Measurements from ENCODE around the gene SYPL1.

The SYPL1 gene

DNA sequence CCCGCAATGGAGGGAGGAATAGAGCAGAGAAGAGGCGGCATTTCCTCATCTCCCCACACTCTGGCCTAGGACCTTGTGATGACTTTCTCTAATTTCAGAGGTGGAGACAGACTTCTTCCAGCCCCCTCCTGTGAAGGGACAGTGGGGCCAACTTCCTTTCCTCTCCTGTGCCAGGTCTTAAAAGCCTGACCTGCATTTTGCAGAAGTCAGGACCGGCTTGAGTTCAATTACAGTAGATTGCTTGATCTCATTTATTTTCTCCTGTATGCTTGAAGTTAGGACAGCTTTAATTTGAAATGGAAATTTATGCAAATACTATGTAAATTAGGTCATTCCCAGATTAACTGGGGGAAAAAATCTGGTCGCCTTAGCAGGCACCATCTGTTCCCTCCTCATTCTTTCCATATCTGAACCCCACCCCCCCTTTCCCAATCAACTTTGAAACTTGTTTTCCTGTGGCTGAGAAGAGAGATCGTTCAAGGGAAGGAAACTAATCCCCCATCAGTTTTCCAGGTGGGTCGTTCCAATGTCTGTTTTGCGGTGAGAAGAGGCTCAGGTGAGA lies 57.1 kb downstream of the SYPL1 start:
- TF ChIP-seq CTCF (IDR thresholded peaks at IDR 0.05; ENCODE audit: low read depth, low read length) = no peak
- DNase-seq (ENCODE audit: extremely low read depth, low read depth) = no peak

GRCh38 chr7:106054156-106054910 lies 57.8 kb downstream of the SYPL1 start:
- no peak for DNase-seq (ENCODE audit: extremely low read depth, low read depth)
- no peak for TF ChIP-seq CTCF (IDR thresholded peaks at IDR 0.05; ENCODE audit: low read depth, low read length)

DNA sequence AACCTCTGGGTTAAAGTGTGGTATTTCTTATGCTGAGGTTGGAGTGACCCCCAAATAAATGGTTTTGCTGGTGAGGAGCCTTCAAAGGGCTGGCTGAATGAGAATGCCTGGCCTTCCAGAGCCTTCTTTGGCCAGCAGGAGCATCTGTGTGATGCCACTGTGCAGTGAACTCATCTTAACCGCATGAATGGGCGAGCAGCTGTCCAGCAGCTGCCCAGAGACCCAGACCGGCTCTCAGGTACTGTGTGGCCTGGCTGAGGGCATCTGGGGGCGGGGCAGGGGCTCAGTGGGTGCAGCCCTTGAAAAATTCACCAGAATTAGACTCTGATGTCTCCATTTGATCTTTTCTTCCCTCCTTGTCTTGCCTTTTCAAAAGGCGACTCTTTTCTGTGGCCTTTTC lies 59.0 kb downstream of the SYPL1 start:
- no peak for TF ChIP-seq CTCF (IDR thresholded peaks at IDR 0.05; ENCODE audit: low read depth, low read length)
- DNase-seq (ENCODE audit: extremely low read depth, low read depth) = no peak

DNA sequence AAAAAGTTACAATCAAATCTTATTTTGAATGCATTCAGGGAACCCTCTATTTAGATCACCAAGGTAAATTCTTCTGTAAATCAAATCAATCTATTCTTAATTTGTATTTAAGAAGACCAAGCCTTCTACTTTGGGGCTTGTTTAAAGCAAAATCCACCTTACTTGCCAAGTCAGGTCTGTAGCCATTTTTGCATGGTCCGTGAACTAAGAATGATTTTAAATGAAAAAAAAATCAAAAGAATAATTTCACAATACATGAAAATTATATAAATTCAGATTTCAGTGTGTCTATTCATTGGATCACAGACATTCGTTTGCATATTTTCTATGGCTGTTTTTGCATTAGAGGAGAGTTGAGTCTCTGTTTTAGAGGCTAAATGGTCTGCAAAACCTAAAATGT lies 59.4 kb downstream of the SYPL1 start:
- DNase-seq (ENCODE audit: extremely low read depth, low read depth) = no peak
- TF ChIP-seq CTCF (IDR thresholded peaks at IDR 0.05; ENCODE audit: low read depth, low read length) = no peak

GRCh38 chr7:106050746-106051117 lies 61.4 kb downstream of the SYPL1 start:
- no peak for DNase-seq (ENCODE audit: extremely low read depth, low read depth)
- no peak for TF ChIP-seq CTCF (IDR thresholded peaks at IDR 0.05; ENCODE audit: low read depth, low read length)

GRCh38 chr7:106050002-106050745 lies 61.9 kb downstream of the SYPL1 start:
- no peak for DNase-seq (ENCODE audit: extremely low read depth, low read depth)
- peak; percentile 28 for TF ChIP-seq CTCF (IDR thresholded peaks at IDR 0.05; ENCODE audit: low read depth, low read length)

DNA sequence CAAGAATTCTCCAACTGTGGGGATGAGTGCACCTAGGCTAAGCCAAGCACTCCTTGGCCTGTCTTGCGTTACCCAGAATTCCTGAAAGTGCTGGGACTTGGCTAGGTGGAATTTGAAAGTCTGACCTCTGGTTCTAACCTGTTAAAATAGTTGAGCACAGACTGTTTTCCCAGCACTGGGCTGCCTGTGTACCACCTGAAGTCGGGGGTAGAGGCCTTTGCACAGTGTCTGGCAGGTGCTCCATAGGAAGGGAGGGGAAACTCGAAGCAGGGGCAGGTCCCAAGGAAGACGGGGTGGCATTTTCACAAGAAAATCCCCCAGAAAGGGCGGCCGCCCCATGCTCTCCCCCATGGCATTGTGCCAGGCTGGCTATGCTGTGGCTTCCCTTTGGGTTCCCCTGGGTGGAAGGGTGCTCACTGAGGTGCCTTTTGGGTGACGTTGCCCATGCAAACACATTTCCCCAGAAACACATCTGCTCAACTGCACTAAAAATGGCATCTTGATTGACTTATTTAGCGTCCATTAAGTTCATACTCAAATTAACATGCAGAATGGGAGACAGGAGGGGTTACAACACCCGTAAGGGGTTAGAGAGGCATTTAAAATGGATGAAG lies 62.9 kb downstream of the SYPL1 start:
- DNase-seq (ENCODE audit: extremely low read depth, low read depth) = no peak
- no peak for TF ChIP-seq CTCF (IDR thresholded peaks at IDR 0.05; ENCODE audit: low read depth, low read length)

Measured in AG09319 (cell line).